MM.1S (cell line): Measurements from ENCODE around the gene TNRC18.

Experiments
- DNase-seq: peaks from one replicate; pipeline ENCODE4 v3.0.0-alpha.2; 2015
- H2AFZ ChIP-seq: fragments of 300-600 bp; sonication (generic); 2 replicates; pipeline ENCODE4 v1.6.0; 2016; ENCODE audit warnings: antibody characterized with exemption, low read length
- H3F3A ChIP-seq: fragments of 300-600 bp; sonication (generic); 2 replicates; pipeline ENCODE4 v1.6.1; 2016; ENCODE audit warnings: mild to moderate bottlenecking, antibody characterized with exemption, low read length, moderate library complexity, mixed read lengths; ENCODE audit not compliant: insufficient read depth
- H3K27ac ChIP-seq: fragments of 300-600 bp; sonication (generic); 2 replicates; pipeline ENCODE4 v1.5.1; 2016; ENCODE audit warnings: mild to moderate bottlenecking, low read length
- H3K27me3 ChIP-seq: fragments of 300-600 bp; sonication (generic); replicated peaks from 2 replicates; pipeline ENCODE4 v1.6.0; 2016; ENCODE audit warnings: low read length; ENCODE audit not compliant: insufficient read depth
- H3K36me3 ChIP-seq: fragments of 300-600 bp; sonication (generic); replicated peaks from 2 replicates; pipeline ENCODE4 v1.6.1; 2016; ENCODE audit warnings: mild to moderate bottlenecking, low read length, mixed read lengths; ENCODE audit not compliant: insufficient read depth
- H3K4me1 ChIP-seq: fragments of 300-600 bp; sonication (generic); 2 replicates; pipeline ENCODE4 v1.6.1; 2016; ENCODE audit warnings: low read length, mixed read lengths
- H3K4me2 ChIP-seq: fragments of 300-600 bp; sonication (generic); 2 replicates; pipeline ENCODE4 v1.6.0; 2016; ENCODE audit warnings: low read depth, low read length
- H3K4me3 ChIP-seq: fragments of 300-600 bp; sonication (generic); 2 replicates; pipeline ENCODE4 v1.5.1; 2016; ENCODE audit warnings: low read length, mixed read lengths
- H3K79me2 ChIP-seq: fragments of 300-600 bp; sonication (generic); 2 replicates; pipeline ENCODE4 v1.6.1; 2016; ENCODE audit warnings: mixed run types, low read length, mixed read lengths
- H3K9ac ChIP-seq: fragments of 300-600 bp; sonication (generic); 2 replicates; pipeline ENCODE4 v1.6.1; 2016; ENCODE audit warnings: low read length, mixed read lengths
- H3K9me2 ChIP-seq: fragments of 300-600 bp; sonication (generic); replicated peaks from 2 replicates; pipeline ENCODE4 v1.6.1; 2016; ENCODE audit warnings: mild to moderate bottlenecking, low read length, mixed read lengths; ENCODE audit not compliant: insufficient read depth
- H3K9me3 ChIP-seq: fragments of 300-600 bp; sonication (generic); replicated peaks from 2 replicates; pipeline ENCODE4 v1.6.1; 2016; ENCODE audit warnings: mild to moderate bottlenecking, low read length, mixed read lengths; ENCODE audit not compliant: insufficient read depth
- H4K20me1 ChIP-seq: fragments of 300-600 bp; sonication (generic); 2 replicates; pipeline ENCODE4 v1.6.1; 2016; ENCODE audit warnings: mild to moderate bottlenecking, low read length, moderate library complexity, mixed read lengths; ENCODE audit not compliant: insufficient read depth
- CTCF ChIP-seq: fragments of 300-600 bp; sonication (generic); IDR thresholded peaks from 2 replicates; pipeline ENCODE4 v1.5.1; 2016; ENCODE audit warnings: antibody characterized with exemption, low read length, mixed read lengths
- EZH2 ChIP-seq: fragments of 300-600 bp; sonication (generic); optimal IDR thresholded peaks from 2 replicates; pipeline ENCODE3; 2017; ENCODE audit warnings: low read depth, mild to moderate bottlenecking, antibody characterized with exemption, low read length, mixed read lengths
- EZH2phosphoT487 ChIP-seq: fragments of 300-600 bp; sonication (generic); IDR thresholded peaks from 2 replicates; pipeline ENCODE4 v1.6.1; 2018; ENCODE audit warnings: antibody characterized with exemption, low read length

TNRC18 gene

GRCh38 chr7:5348134-5349004 is 75.3 kb downstream of the TNRC18 start:
- Histone ChIP-seq H3K27ac (no peak overlapping the region), H4K20me1 (no peaks in the 10 kb centered on the region), H3K27me3 (no peaks in the 10 kb centered on the region), H3K36me3 (peaks cover 4% of the 10 kb centered on the region), H3K9ac (no peak overlapping the region), H3F3A (no peaks in the 10 kb centered on the region), H3K9me2 (no peaks in the 10 kb centered on the region), H3K9me3 (no peaks in the 10 kb centered on the region), H3K79me2 (peaks cover 17% of the 10 kb centered on the region), H3K4me3 (no peak overlapping the region), H2AFZ (no peak overlapping the region), H3K4me2 (no peak overlapping the region), H3K4me1 (no peaks in the 10 kb centered on the region)
- no peak for DNase-seq
- TF ChIP-seq EZH2 (no peak), CTCF (no peak), EZH2phosphoT487 (no peak)

GRCh38 chr7:5345671-5346070 is 78.0 kb downstream of the TNRC18 start:
- H3K9me2 ChIP-seq = no peaks in the 10 kb centered on the region
- no peak overlapping the region for H3K27ac ChIP-seq
- H3K27me3 ChIP-seq = no peaks in the 10 kb centered on the region
- H3K4me3 ChIP-seq = no peak overlapping the region
- H4K20me1 ChIP-seq = no peaks in the 10 kb centered on the region
- H3K79me2 ChIP-seq = no peaks in the 10 kb centered on the region
- no peaks in the 10 kb centered on the region for H3K4me1 ChIP-seq
- TF ChIP-seq EZH2phosphoT487 (no peak), CTCF (no peak), EZH2 (no peak)
- peaks cover 4% of the 10 kb centered on the region for H3K36me3 ChIP-seq
- no peak overlapping the region for H3K4me2 ChIP-seq
- H3K9me3 ChIP-seq = no peaks in the 10 kb centered on the region
- H3K9ac ChIP-seq = no peak overlapping the region
- no peaks in the 10 kb centered on the region for H3F3A ChIP-seq
- no peak for DNase-seq
- no peak overlapping the region for H2AFZ ChIP-seq

GRCh38 chr7:5345171-5345570 is 78.5 kb downstream of the TNRC18 start:
- no peaks in the 10 kb centered on the region for H3K9me3 ChIP-seq
- no peaks in the 10 kb centered on the region for H3F3A ChIP-seq
- no peak overlapping the region for H3K4me2 ChIP-seq
- H4K20me1 ChIP-seq = no peaks in the 10 kb centered on the region
- no peaks in the 10 kb centered on the region for H3K9me2 ChIP-seq
- H3K4me1 ChIP-seq = no peaks in the 10 kb centered on the region
- peaks cover 4% of the 10 kb centered on the region for H3K36me3 ChIP-seq
- no peak for TF ChIP-seq CTCF
- no peak for TF ChIP-seq EZH2phosphoT487
- TF ChIP-seq EZH2 = no peak
- DNase-seq = no peak
- H3K79me2 ChIP-seq = no peaks in the 10 kb centered on the region
- H2AFZ ChIP-seq = no peak overlapping the region
- H3K27ac ChIP-seq = no peak overlapping the region
- H3K27me3 ChIP-seq = no peaks in the 10 kb centered on the region
- no peak overlapping the region for H3K9ac ChIP-seq
- no peak overlapping the region for H3K4me3 ChIP-seq
